H1 (cell line): Measurements from ENCODE around the gene EYA4. TPM values are rescaled to one million over a fixed set of nuclear protein-coding genes. Genes with fewer than 3 reads are reported as not detected.
"Not testable (repeated sequence)": the region's sequence is repeated elsewhere in the genome, so short reads cannot be mapped to it uniquely, and the experiment has no call there.

Experiments used
- CTCF ChIA-PET: fragments of 300-600 bp; sonication (Branson Sonifier 250); formaldehyde crosslinking; loops from one replicate; lab custom pipeline; 2021; ENCODE audit not compliant: partially characterized antibody; lab: Charles Lee
- POLR2A ChIA-PET: fragments of 300-600 bp; sonication (Branson Sonifier 250); formaldehyde crosslinking; loops from one replicate; lab custom pipeline; 2021; ENCODE audit warnings: inconsistent platforms; ENCODE audit not compliant: partially characterized antibody; lab: Charles Lee
- DNase-seq, 2 experiments: peaks; one replicate each; pipeline versions ENCODE4 v3.0.0 to v3.0.0-alpha.2; 2010 to 2022; ENCODE audit warnings: low spot score in 2 of 2, low read depth in 1 of 2, mixed read lengths in 1 of 2
- FAIRE-seq: peaks from 2 replicates; lab custom pipeline; 2011; peaks lifted over from hg19 to GRCh38; lab: Jason Lieb, UNC
- H2AFZ ChIP-seq: 2 replicates; pipeline ENCODE4 v1.8.1; 2012; ENCODE audit warnings: low read length, inconsistent platforms
- H2AK5ac ChIP-seq: 2 replicates; pipeline ENCODE4 v1.6.1; 2013; ENCODE audit warnings: low read depth, low read length
- H2BK120ac ChIP-seq: replicated peaks from 2 replicates; pipeline ENCODE3; 2013; ENCODE audit warnings: low read depth, low read length, inconsistent platforms
- H2BK12ac ChIP-seq: 2 replicates; pipeline ENCODE4 v1.6.1; 2013; ENCODE audit warnings: low read depth, low read length
- H2BK15ac ChIP-seq: 2 replicates; pipeline ENCODE4 v1.6.1; 2013; ENCODE audit warnings: low read length
- H2BK20ac ChIP-seq: 2 replicates; pipeline ENCODE4 v1.6.1; 2013; ENCODE audit warnings: low read length
- H2BK5ac ChIP-seq: 2 replicates; pipeline ENCODE4 v1.6.1; 2013; ENCODE audit warnings: low read depth, low read length
- H3K14ac ChIP-seq: 2 replicates; pipeline ENCODE4 v1.6.1; 2013; ENCODE audit warnings: inconsistent platforms; ENCODE audit not compliant: insufficient read length
- H3K18ac ChIP-seq: 2 replicates; pipeline ENCODE4 v1.6.1; 2013; ENCODE audit warnings: low read length; ENCODE audit errors: extremely low read depth
- H3K23ac ChIP-seq: 2 replicates; pipeline ENCODE4 v1.6.1; 2013; ENCODE audit warnings: inconsistent platforms; ENCODE audit not compliant: insufficient read length
- H3K23me2 ChIP-seq: 2 replicates; pipeline ENCODE4 v1.6.1; 2013; ENCODE audit warnings: low read depth, low read length
- H3K27ac ChIP-seq: 2 replicates; pipeline ENCODE4 v1.6.1; 2011; ENCODE audit warnings: low read depth, low read length, inconsistent platforms
- H3K27me3 ChIP-seq, 4 experiments: replicated peaks in 1 of 4; 1 replicate in 1 of 4; 2 replicates in 3 of 4; pipeline versions ENCODE4 v1.6.1 to v1.8.1; 2011 to 2013; ENCODE audit warnings: low read length in 3 of 4, mild to moderate bottlenecking in 3 of 4, inconsistent platforms in 2 of 4, mixed read lengths in 2 of 4, moderate library complexity in 1 of 4; ENCODE audit not compliant: control insufficient read depth in 3 of 4, insufficient read depth in 3 of 4; ENCODE audit errors: extremely low read depth in 1 of 4
- H3K36me3 ChIP-seq, 4 experiments: 2 replicates each; pipeline versions ENCODE4 v1.6.1 to v1.8.1; 2011 to 2013; ENCODE audit warnings: mild to moderate bottlenecking in 4 of 4, low read length in 3 of 4, moderate library complexity in 2 of 4, control low read depth in 1 of 4, inconsistent platforms in 1 of 4; ENCODE audit not compliant: insufficient read depth in 4 of 4, control insufficient read depth in 2 of 4
- H3K4ac ChIP-seq: replicated peaks from 2 replicates; pipeline ENCODE3; 2013; ENCODE audit warnings: low read length, low read depth, mixed read lengths, inconsistent platforms; ENCODE audit not compliant: insufficient read length
- H3K4me1 ChIP-seq, 4 experiments: replicated peaks in 1 of 4; 1 replicate in 1 of 4; 2 replicates in 3 of 4; pipeline versions ENCODE4 v1.6.1 to v1.8.1; 2011 to 2013; ENCODE audit warnings: low read length in 3 of 4, inconsistent platforms in 2 of 4, mixed read lengths in 1 of 4; ENCODE audit not compliant: insufficient read depth in 4 of 4, control insufficient read depth in 3 of 4
- H3K4me2 ChIP-seq, 2 experiments: 2 replicates each; pipeline versions ENCODE4 v1.6.1 to v1.8.1; 2011 to 2013; ENCODE audit warnings: low read depth in 2 of 2, low read length in 2 of 2, control low read depth in 1 of 2, inconsistent platforms in 1 of 2, mild to moderate bottlenecking in 1 of 2; ENCODE audit not compliant: insufficient read depth in 1 of 2
- H3K4me3 ChIP-seq, 4 experiments: fragments of 200-600, 300-600 bp in 1 of 4; sonication (generic), shearing (Covaris generic), sonication (Bioruptor Twin) in 1 of 4; 2 replicates each; pipeline versions ENCODE4 v1.5.1 to v1.8.1; 2011 to 2016; ENCODE audit warnings: low read length in 4 of 4, low read depth in 3 of 4, control low read depth in 2 of 4, inconsistent platforms in 2 of 4, mild to moderate bottlenecking in 2 of 4, mixed read lengths in 1 of 4, moderate library complexity in 1 of 4; ENCODE audit not compliant: insufficient read depth in 2 of 4; ENCODE audit errors: extremely low read depth in 1 of 4
- H3K56ac ChIP-seq: replicated peaks from 2 replicates; pipeline ENCODE3; 2013; ENCODE audit warnings: low read depth, mild to moderate bottlenecking, mixed read lengths, low read length, inconsistent platforms; ENCODE audit not compliant: insufficient read length
- H3K79me1 ChIP-seq: 2 replicates; pipeline ENCODE4 v1.6.1; 2013; ENCODE audit warnings: low read depth, low read length, control low read depth
- H3K79me2 ChIP-seq, 2 experiments: 2 replicates each; pipeline versions ENCODE4 v1.6.1 to v1.8.1; 2012 to 2013; ENCODE audit warnings: low read length in 2 of 2, mild to moderate bottlenecking in 2 of 2, inconsistent platforms in 1 of 2; ENCODE audit not compliant: insufficient read depth in 2 of 2, control insufficient read depth in 1 of 2
- H3K9ac ChIP-seq, 4 experiments: replicated peaks in 1 of 4; 1 replicate in 1 of 4; 2 replicates in 3 of 4; pipeline versions ENCODE4 v1.6.1 to v1.8.1; 2011 to 2013; ENCODE audit warnings: low read depth in 3 of 4, low read length in 3 of 4, control low read depth in 2 of 4, mild to moderate bottlenecking in 2 of 4, moderate library complexity in 2 of 4, inconsistent platforms in 1 of 4; ENCODE audit errors: extremely low read depth in 1 of 4
- H3K9me3 ChIP-seq, 2 experiments: 2 replicates each; pipeline versions ENCODE4 v1.6.1 to v1.8.1; 2012 to 2013; ENCODE audit warnings: mild to moderate bottlenecking in 2 of 2, moderate library complexity in 2 of 2, control low read depth in 1 of 2, inconsistent platforms in 1 of 2, low read depth in 1 of 2, low read length in 1 of 2, mixed read lengths in 1 of 2; ENCODE audit not compliant: insufficient read depth in 2 of 2
- H4K20me1 ChIP-seq, 2 experiments: replicated peaks in 1 of 2; 2 replicates each; pipeline versions ENCODE3 to v1.8.1; 2011 to 2013; ENCODE audit warnings: inconsistent platforms in 2 of 2, low read length in 2 of 2, mild to moderate bottlenecking in 1 of 2; ENCODE audit not compliant: insufficient read depth in 2 of 2, control insufficient read depth in 1 of 2
- H4K5ac ChIP-seq: 2 replicates; pipeline ENCODE4 v1.6.1; 2013; ENCODE audit warnings: low read length, low read depth, mixed read lengths, inconsistent platforms; ENCODE audit not compliant: insufficient read length
- H4K8ac ChIP-seq: 2 replicates; pipeline ENCODE4 v1.8.0; 2013; ENCODE audit warnings: mild to moderate bottlenecking, moderate library complexity, low read length, inconsistent platforms; ENCODE audit not compliant: insufficient read depth; ENCODE audit errors: extremely low read depth
- H4K91ac ChIP-seq: replicated peaks from 2 replicates; pipeline ENCODE3; 2013; ENCODE audit warnings: low read length, mixed read lengths, inconsistent platforms; ENCODE audit not compliant: insufficient read length
- WGBS, 2 experiments: shearing (Covaris generic) in 1 of 2; methylation state at CpG; one replicate each; pipeline versions ENCODE4 v1.1.6 to v1.1.7; 2013 to 2015; ENCODE audit warnings: low lambda C conversion rate in 2 of 2, mixed read lengths in 2 of 2, inconsistent platforms in 1 of 2, low coverage in 1 of 2, missing lambda C conversion rate in 1 of 2; ENCODE audit not compliant: insufficient replicate concordance in 2 of 2, insufficient coverage in 1 of 2, insufficient read length in 1 of 2; ENCODE audit errors: extremely low coverage in 1 of 2, missing lambda C conversion rate in 1 of 2; 5-methylcytosine and 5-hydroxymethylcytosine counted together
- polyA plus RNA-seq, 7 experiments: library from polyadenylated mRNA; depleted of rRNA in 3 of 7; stranded (reverse) in 5 of 7; unstranded in 2 of 7; fragments of >200 nt in 5 of 7; fragments of 200-250 nt in 2 of 7; gene quantifications; 1 replicate in 5 of 7; 2 replicates in 1 of 7; 4 replicates in 1 of 7; pipeline versions ENCODE4 v1.2.1 to v1.2.3, GENCODE V29; 2011 to 2013; ENCODE audit warnings: missing spikeins in 2 of 7, mixed read lengths in 2 of 7
- total RNA-seq: library from RNA; stranded (reverse); fragmentation: NEBNext Ultra II Directional; extraction: Animal tissue kit (Norgen Biotek cat#: 25700); gene quantifications from 2 replicates; pipeline ENCODE4 v1.2.1, GENCODE V29; 2021

EYA4 gene
- total and polyA plus RNA-seq, 2 of the 8 experiments (the other 6 are each of a cell fraction or from before 2014, with no cell fraction given) = 0.06 to 0.17 TPM

- H3K36me3 ChIP-seq, H3K79me1 ChIP-seq, H3K14ac ChIP-seq, H3K4me2 ChIP-seq, H3K27me3 ChIP-seq, H3K23ac ChIP-seq, POLR2A ChIA-PET, H2BK12ac ChIP-seq, H4K91ac ChIP-seq, DNase-seq, H3K9ac ChIP-seq, H4K8ac ChIP-seq, H3K9me3 ChIP-seq, H4K20me1 ChIP-seq, H3K4me3 ChIP-seq, H4K5ac ChIP-seq, H3K4ac ChIP-seq, H3K18ac ChIP-seq, H2BK15ac ChIP-seq, H2AFZ ChIP-seq, H3K56ac ChIP-seq, H2AK5ac ChIP-seq, H3K79me2 ChIP-seq, H3K27ac ChIP-seq, FAIRE-seq, H2BK120ac ChIP-seq, H2BK20ac ChIP-seq, H2BK5ac ChIP-seq, H3K23me2 ChIP-seq: not testable (repeated sequence)
- WGBS, 2 experiments = 89% methylated on average over 1 of the region's 1 CpG; no CpG with 5 or more reads in 1 of the 2 experiments
- CTCF ChIA-PET = interaction anchor here (1.0 kb wide), 1 partner anchor 533 kb away, joined by 3 read pairs; no protein-coding TSS in a partner anchor
- H3K4me1 ChIP-seq = peaks cover 3 to 12% (median 7%) of the 10 kb centered on the region in 4 experiments; a peak in 5 of 7 replicates
Measured at GRCh38 chr6:133554121-133554520, 313.0 kb downstream of the EYA4 start.
